Erythroblast (primary cell): ENCODE results near the gene NDOR1.

Source experiments
- GATA1 ChIP-seq: IDR thresholded peaks from 2 replicates; pipeline ENCODE4 v1.6.1; 2011; ENCODE audit warnings: low read depth, mild to moderate bottlenecking, control low read depth, low read length, moderate library complexity
- POLR2A ChIP-seq: IDR thresholded peaks from 2 replicates; pipeline ENCODE4 v1.6.1; 2011; ENCODE audit warnings: mild to moderate bottlenecking, low read length

DNA sequence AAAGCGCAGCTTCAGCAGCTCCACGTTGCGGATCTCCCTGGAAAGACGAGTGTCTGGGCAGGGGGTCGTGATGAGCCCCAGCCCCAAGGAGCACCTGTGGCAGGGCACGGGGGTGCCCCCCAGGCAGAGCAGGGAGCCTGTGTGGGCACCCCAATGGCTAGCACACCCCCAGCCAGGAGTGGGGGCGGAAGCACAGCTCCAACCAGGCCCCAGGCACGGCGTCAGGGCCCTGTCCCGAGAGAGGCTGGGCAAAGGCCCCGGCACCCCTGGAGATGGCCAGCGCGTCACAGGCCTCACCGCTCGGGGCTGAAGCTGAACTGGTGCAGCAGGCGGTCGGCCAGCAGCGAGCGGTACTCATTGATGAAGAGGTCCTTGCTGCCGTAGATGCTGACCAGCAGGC lies 25.0 kb upstream of the NDOR1 start:
- TF ChIP-seq POLR2A, result no peak
- TF ChIP-seq GATA1, result no peak
